ENCODE measurements around the gene CCDC15. TPM values are rescaled to one million over a fixed set of nuclear protein-coding genes. Genes with fewer than 3 reads are reported as not detected.

The CCDC15 gene
- total RNA-seq, 2 donors from 2014 or later: 1.2 to 2.5 TPM

GRCh38 chr11:124937336-124937935 lies 16.6 kb upstream of the CCDC15 start:
- DNase-seq: no peak
- no peaks in the 10 kb centered on the region for H3K4me1 ChIP-seq
- H3K9me3 ChIP-seq: no peaks in the 10 kb centered on the region
- H3K4me3 ChIP-seq: no peak overlapping the region
- no peak overlapping the region for H3K9ac ChIP-seq (ENCODE audit: low read depth in 2 of 2, low read length in 2 of 2)
- intact Hi-C loops (cut with DNase I): no loop called here
- H3K27me3 ChIP-seq: no peaks in the 10 kb centered on the region
- no peak for TF ChIP-seq CTCF (IDR thresholded peaks at IDR 0.05)
- no peaks in the 10 kb centered on the region for H3K36me3 ChIP-seq
- no peak overlapping the region for H3K27ac ChIP-seq

- Histone ChIP-seq H3K27me3 (no peaks in the 10 kb centered on the region), H3K4me3 (no peak overlapping the region), H3K9ac (ENCODE audit: low read depth in 2 of 2, low read length in 2 of 2) (no peak overlapping the region), H3K4me1 (no peaks in the 10 kb centered on the region), H3K36me3 (no peaks in the 10 kb centered on the region), H3K9me3 (no peaks in the 10 kb centered on the region), H3K27ac (no peak overlapping the region)
- DNase-seq: no peak
- TF ChIP-seq CTCF (IDR thresholded peaks at IDR 0.05): no peak
- intact Hi-C loops (cut with DNase I): no loop called here
Observed at GRCh38 chr11:124938206-124938765, 15.7 kb upstream of the CCDC15 start.

- Histone ChIP-seq H3K36me3 (no peaks in the 10 kb centered on the region), H3K9me3 (no peaks in the 10 kb centered on the region), H3K9ac (ENCODE audit: low read depth in 2 of 2, low read length in 2 of 2) (no peak overlapping the region), H3K4me3 (no peak overlapping the region), H3K27me3 (no peaks in the 10 kb centered on the region), H3K4me1 (no peaks in the 10 kb centered on the region), H3K27ac (no peak overlapping the region)
- intact Hi-C loops (cut with DNase I): no loop called here
- TF ChIP-seq CTCF (IDR thresholded peaks at IDR 0.05): no peak
- no peak for DNase-seq
Observed at GRCh38 chr11:124938970-124939369, 15.0 kb upstream of the CCDC15 start.

- H3K27ac ChIP-seq: no peak overlapping the region
- no peak overlapping the region for H3K9ac ChIP-seq (ENCODE audit: low read depth in 2 of 2, low read length in 2 of 2)
- no peak for DNase-seq
- no peak for TF ChIP-seq CTCF (IDR thresholded peaks at IDR 0.05)
- no peaks in the 10 kb centered on the region for H3K4me1 ChIP-seq
- no peaks in the 10 kb centered on the region for H3K27me3 ChIP-seq
- no peaks in the 10 kb centered on the region for H3K36me3 ChIP-seq
- no peak overlapping the region for H3K4me3 ChIP-seq
- H3K9me3 ChIP-seq: no peaks in the 10 kb centered on the region
- intact Hi-C loops (cut with DNase I): no loop called here
Observed at GRCh38 chr11:124941703-124942102, 12.3 kb upstream of the CCDC15 start.

GRCh38 chr11:124942466-124943253 lies 11.3 kb upstream of the CCDC15 start:
- Histone ChIP-seq H3K4me1 (no peaks in the 10 kb centered on the region), H3K27ac (no peak overlapping the region), H3K9ac (ENCODE audit: low read depth in 2 of 2, low read length in 2 of 2) (no peak overlapping the region), H3K27me3 (no peaks in the 10 kb centered on the region), H3K36me3 (no peaks in the 10 kb centered on the region), H3K9me3 (no peaks in the 10 kb centered on the region), H3K4me3 (no peak overlapping the region)
- intact Hi-C loops (cut with DNase I): no loop called here
- no peak for DNase-seq
- TF ChIP-seq CTCF (IDR thresholded peaks at IDR 0.05): no peak
